ENCODE measurements around the gene IFI44.

IFI44 gene

DNA sequence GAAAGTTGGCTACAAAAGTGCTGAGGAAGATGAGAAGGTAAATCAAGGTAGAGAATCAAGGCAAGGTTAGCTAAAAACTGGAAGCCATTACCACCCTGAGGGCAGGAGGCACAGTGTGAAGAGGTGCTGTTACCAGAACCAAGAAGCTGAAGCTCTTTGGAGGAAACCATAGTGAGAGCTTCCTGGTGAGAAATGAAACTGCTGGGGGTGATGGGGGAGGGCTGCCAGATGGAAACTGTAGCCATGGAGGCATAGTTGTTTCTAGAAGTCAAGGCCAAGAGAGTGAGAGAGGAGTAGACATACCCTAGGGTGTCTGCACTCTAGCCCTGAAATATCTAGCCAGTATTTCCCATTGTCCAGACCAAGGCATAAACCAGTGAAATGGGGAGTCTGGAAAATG is 28.7 kb downstream of the IFI44 start (continued):
- TF ChIP-seq, protein P1, sequence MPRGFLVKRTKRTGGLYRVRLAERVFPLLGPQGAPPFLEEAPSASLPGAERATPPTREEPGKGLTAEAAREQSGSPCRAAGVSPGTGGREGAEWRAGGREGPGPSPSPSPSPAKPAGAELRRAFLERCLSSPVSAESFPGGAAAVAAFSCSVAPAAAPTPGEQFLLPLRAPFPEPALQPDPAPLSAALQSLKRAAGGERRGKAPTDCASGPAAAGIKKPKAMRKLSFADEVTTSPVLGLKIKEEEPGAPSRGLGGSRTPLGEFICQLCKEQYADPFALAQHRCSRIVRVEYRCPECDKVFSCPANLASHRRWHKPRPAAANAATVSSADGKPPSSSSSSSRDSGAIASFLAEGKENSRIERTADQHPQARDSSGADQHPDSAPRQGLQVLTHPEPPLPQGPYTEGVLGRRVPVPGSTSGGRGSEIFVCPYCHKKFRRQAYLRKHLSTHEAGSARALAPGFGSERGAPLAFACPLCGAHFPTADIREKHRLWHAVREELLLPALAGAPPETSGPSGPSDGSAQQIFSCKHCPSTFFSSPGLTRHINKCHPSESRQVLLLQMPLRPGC (tag by site-specific recombination; IDR thresholded peaks at IDR 0.05) = no peak
- TF ChIP-seq ZNF354C (tag by site-specific recombination; IDR thresholded peaks at IDR 0.05; ENCODE audit: borderline replicate concordance, low read depth) (no peak), ZNF366 (tag by site-specific recombination; conservative IDR thresholded peaks at IDR 0.05) (no peak), ZNF660 (tag by site-specific recombination; IDR thresholded peaks at IDR 0.05) (no peak), ZSCAN23 (tag by site-specific recombination; IDR thresholded peaks at IDR 0.05) (no peak)

DNA sequence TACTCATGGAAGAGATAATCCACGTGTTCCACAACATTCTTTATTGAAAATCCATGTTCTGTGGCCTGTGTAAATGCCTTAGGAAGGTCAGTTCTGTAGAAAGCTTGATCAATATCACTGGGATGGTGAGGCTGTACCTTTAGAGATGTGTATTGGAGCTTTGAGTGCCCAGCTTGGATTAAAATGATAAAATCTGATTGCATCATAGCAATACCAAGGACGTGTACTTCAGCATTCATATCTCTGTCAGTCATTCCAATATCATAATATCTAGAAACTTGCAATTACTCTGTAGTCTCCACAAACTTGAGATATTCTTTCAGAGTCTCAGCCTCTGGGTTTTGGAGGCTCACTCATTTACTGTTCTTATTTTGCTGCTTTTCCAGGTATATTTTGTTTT is 31.6 kb downstream of the IFI44 start:
- ChIA-PET CTCF (interaction anchor here (0.9 kb wide), 1 partner anchor 64 kb away, joined by 5 read pairs; no protein-coding TSS in a partner anchor), POLR2A (no interaction called here)
- H3K36me3 ChIP-seq (ENCODE audit: control insufficient read depth in 2 of 2, insufficient read depth in 1 of 2, low read length in 2 of 2) = no peaks in the 10 kb centered on the region
- H3K9me3 ChIP-seq (ENCODE audit: control insufficient read depth, insufficient read depth, low read depth, low read length) = no peaks in the 10 kb centered on the region
- no peak overlapping the region for H3K27ac ChIP-seq (ENCODE audit: extremely low read depth, low read depth, low read length)
- TF ChIP-seq SETDB1 (IDR thresholded peaks at IDR 0.05; ENCODE audit: insufficient read length, low read length) (no peak), GLI4 (tag by site-specific recombination; IDR thresholded peaks at IDR 0.05) (no peak), ZSCAN16 (tag by site-specific recombination; IDR thresholded peaks at IDR 0.05) (no peak), ZNF623 (tag by site-specific recombination; IDR thresholded peaks at IDR 0.05) (no peak), SP3 (tag by site-specific recombination; IDR thresholded peaks at IDR 0.05) (no peak), ZNF777 (tag by site-specific recombination; IDR thresholded peaks at IDR 0.05; ENCODE audit: borderline replicate concordance) (no peak), ZNF341 (tag by site-specific recombination; IDR thresholded peaks at IDR 0.05; ENCODE audit: low read depth) (no peak), ZNF10 (tag by site-specific recombination; IDR thresholded peaks at IDR 0.05) (no peak), GFI1B (tag by site-specific recombination; IDR thresholded peaks at IDR 0.05) (no peak), ZNF2 (tag by site-specific recombination; IDR thresholded peaks at IDR 0.05) (no peak)
- no peak overlapping the region for H3K4me3 ChIP-seq (ENCODE audit: low read depth, low read length)
- H3K4me1 ChIP-seq (ENCODE audit: control insufficient read depth, insufficient read depth, low read length) = no peaks in the 10 kb centered on the region

DNA sequence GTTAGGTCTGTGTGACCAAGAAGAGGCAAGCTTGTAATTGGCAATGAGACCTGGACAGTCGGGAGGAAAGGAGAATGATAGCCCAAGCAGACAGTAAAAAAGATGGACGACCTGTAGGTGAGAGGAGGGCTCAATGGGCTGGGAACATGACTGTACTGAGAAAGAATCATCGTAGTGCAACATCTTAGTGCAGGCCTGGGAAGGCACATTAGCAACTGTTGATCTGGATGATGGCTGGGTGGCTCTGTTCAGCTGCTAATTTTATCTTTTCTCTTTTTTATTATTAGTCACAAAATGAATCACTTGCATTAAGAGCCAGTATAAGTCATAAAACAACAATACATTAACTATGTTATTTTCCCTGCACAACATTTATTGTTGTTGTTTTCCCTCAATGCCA is 32.9 kb downstream of the IFI44 start:
- Histone ChIP-seq H3K4me3 (ENCODE audit: low read depth, low read length) (no peak overlapping the region), H3K36me3 (ENCODE audit: control insufficient read depth in 2 of 2, insufficient read depth in 1 of 2, low read length in 2 of 2) (no peaks in the 10 kb centered on the region), H3K9me3 (ENCODE audit: control insufficient read depth, insufficient read depth, low read depth, low read length) (no peaks in the 10 kb centered on the region), H3K27ac (ENCODE audit: extremely low read depth, low read depth, low read length) (no peak overlapping the region), H3K4me1 (ENCODE audit: control insufficient read depth, insufficient read depth, low read length) (no peaks in the 10 kb centered on the region)
- TF ChIP-seq ZBTB48 (tag by site-specific recombination; IDR thresholded peaks at IDR 0.05) (no peak), GLIS1 (tag by site-specific recombination; IDR thresholded peaks at IDR 0.05) (no peak), ZNF837 (tag by site-specific recombination; IDR thresholded peaks at IDR 0.05) (no peak), ZNF48 (tag by site-specific recombination; IDR thresholded peaks at IDR 0.05) (no peak), ZNF473 (tag by site-specific recombination; IDR thresholded peaks at IDR 0.05) (no peak)
- TF ChIP-seq, protein P2, sequence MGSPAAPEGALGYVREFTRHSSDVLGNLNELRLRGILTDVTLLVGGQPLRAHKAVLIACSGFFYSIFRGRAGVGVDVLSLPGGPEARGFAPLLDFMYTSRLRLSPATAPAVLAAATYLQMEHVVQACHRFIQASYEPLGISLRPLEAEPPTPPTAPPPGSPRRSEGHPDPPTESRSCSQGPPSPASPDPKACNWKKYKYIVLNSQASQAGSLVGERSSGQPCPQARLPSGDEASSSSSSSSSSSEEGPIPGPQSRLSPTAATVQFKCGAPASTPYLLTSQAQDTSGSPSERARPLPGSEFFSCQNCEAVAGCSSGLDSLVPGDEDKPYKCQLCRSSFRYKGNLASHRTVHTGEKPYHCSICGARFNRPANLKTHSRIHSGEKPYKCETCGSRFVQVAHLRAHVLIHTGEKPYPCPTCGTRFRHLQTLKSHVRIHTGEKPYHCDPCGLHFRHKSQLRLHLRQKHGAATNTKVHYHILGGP (tag by site-specific recombination; IDR thresholded peaks at IDR 0.05) = no peak
- ChIA-PET CTCF (interaction anchor here (0.6 to 0.8 kb wide), 3 partner anchors 23 to 565 kb away, joined by 3 read pairs; no protein-coding TSS in a partner anchor), POLR2A (no interaction called here)

Data from HEK293 (cell line).